A673 (cell line): ENCODE measurements around the gene BNIP1. TPM values are rescaled to one million over a fixed set of nuclear protein-coding genes. Genes with fewer than 3 reads are reported as not detected.
"Not testable (repeated sequence)": the region's sequence is repeated elsewhere in the genome, so short reads cannot be mapped to it uniquely, and the experiment has no call there.

Experiments
- BruUV-seq: library from RNA; stranded (reverse); fragments of 400-500 nt; replicated peaks from 2 replicates; lab custom pipeline; 2021; lab: Mats Ljungman, UMichigan
- CTCF ChIA-PET: fragments of 300-600 bp; sonication (Branson Sonifier 250); formaldehyde crosslinking; loops from one replicate; lab custom pipeline; 2022; ENCODE audit warnings: antibody characterized with exemption; lab: Charles Lee
- POLR2A ChIA-PET: fragments of 300-600 bp; sonication (Branson Sonifier 250); formaldehyde crosslinking; loops from one replicate; lab custom pipeline; 2022; ENCODE audit warnings: antibody characterized with exemption; ENCODE audit not compliant: low non-redundant PET; lab: Charles Lee
- DNase-seq: peaks from one replicate; pipeline ENCODE4 v3.0.0-alpha.2; 2015; ENCODE audit warnings: low spot score
- H3K27ac ChIP-seq: fragments of 200-600 bp; sonication (generic); 2 replicates; pipeline ENCODE4 v1.5.1; 2016; ENCODE audit warnings: mixed run types, low read depth, mild to moderate bottlenecking, mixed read lengths, antibody characterized with exemption, low read length; ENCODE audit not compliant: poor library complexity, severe bottlenecking
- H3K27me3 ChIP-seq: fragments of 200-600 bp; sonication (generic); replicated peaks from 2 replicates; pipeline ENCODE4 v1.6.1; 2017; ENCODE audit warnings: mixed run types, low read depth, mild to moderate bottlenecking, mixed read lengths, antibody characterized with exemption, low read length; ENCODE audit not compliant: insufficient read depth, poor library complexity
- H3K36me3 ChIP-seq: fragments of 200-600 bp; sonication (generic); 2 replicates; pipeline ENCODE4 v1.6.1; 2016; ENCODE audit warnings: mixed run types, mild to moderate bottlenecking, mixed read lengths, antibody characterized with exemption, low read length; ENCODE audit not compliant: insufficient read depth, poor library complexity, severe bottlenecking
- H3K4me1 ChIP-seq: fragments of 200-600 bp; sonication (generic); 2 replicates; pipeline ENCODE4 v1.6.1; 2017; ENCODE audit warnings: mixed run types, mild to moderate bottlenecking, mixed read lengths, antibody characterized with exemption, low read length; ENCODE audit not compliant: insufficient read depth, poor library complexity, severe bottlenecking
- H3K4me3 ChIP-seq: fragments of 200-600 bp; sonication (generic); 2 replicates; pipeline ENCODE4 v1.5.1; 2016; ENCODE audit warnings: low read depth, mixed run types, mild to moderate bottlenecking, mixed read lengths, low read length; ENCODE audit not compliant: poor library complexity, severe bottlenecking
- H3K9me3 ChIP-seq: fragments of 200-600 bp; sonication (generic); 2 replicates; pipeline ENCODE4 v1.6.1; 2016; ENCODE audit warnings: mixed run types, low read depth, mild to moderate bottlenecking, mixed read lengths, antibody characterized with exemption, low read length; ENCODE audit not compliant: poor library complexity, severe bottlenecking
- CTCF ChIP-seq: fragments of 300-800, 200-600 bp; sonication (generic); conservative IDR thresholded peaks from 2 replicates; pipeline ENCODE4 v1.5.1; 2017; ENCODE audit warnings: low read depth, mild to moderate bottlenecking, antibody characterized with exemption, low read length, moderate library complexity, mixed read lengths
- EZH2 ChIP-seq: fragments of 200-600 bp; sonication (generic); IDR thresholded peaks from 2 replicates; pipeline ENCODE4 v1.6.1; 2017; ENCODE audit warnings: borderline replicate concordance, low read depth, mild to moderate bottlenecking, mixed read lengths, antibody characterized with exemption, low read length; ENCODE audit not compliant: poor library complexity, severe bottlenecking
- intact Hi-C: fragments of 100-400 bp; cut with micrococcal nuclease; formaldehyde crosslinking; loops from one replicate; pipeline ENCODE4 v1.10.0; 2022; ENCODE audit not compliant: unreplicated experiment
- total RNA-seq: library from RNA; stranded (reverse); gene quantifications from 2 replicates; pipeline ENCODE4 v1.2.3, GENCODE V29; 2021

The BNIP1 gene
- total RNA-seq, 1 experiment from 2014 or later, result 14.7 TPM

DNA sequence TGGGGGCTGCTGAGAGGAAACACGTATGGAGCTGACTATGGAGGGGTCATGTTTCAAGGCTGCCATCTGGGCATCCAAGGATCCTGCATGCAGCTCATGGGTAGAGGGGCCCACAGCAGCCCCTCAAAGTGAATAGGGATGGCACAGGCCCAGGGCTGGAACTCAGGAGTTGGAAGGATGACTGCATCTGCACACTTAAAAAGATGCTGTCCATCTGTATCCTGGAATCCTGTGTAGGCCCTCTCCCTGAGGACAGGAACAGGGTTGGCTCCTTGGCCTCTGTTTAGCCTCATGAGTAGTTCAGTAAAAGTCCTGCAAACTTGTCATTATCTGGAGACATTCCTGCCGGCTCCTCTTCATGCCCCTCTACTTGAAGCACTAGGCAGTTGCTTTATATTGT, 4.0 kb downstream of the BNIP1 start:
- DNase-seq, result no peak
- BruUV-seq, result no TSS peak
- intact Hi-C loops, result loop anchor here (10.0 kb wide), 1 partner anchor 164 kb away; the partner anchor contains the start of gene ATP6V0E1
- no peaks in the 10 kb centered on the region for H3K9me3 ChIP-seq
- H3K27ac ChIP-seq, result no peak overlapping the region
- ChIA-PET POLR2A (no interaction called here), CTCF (no interaction called here)
- H3K4me1 ChIP-seq, result no peaks in the 10 kb centered on the region
- no peak overlapping the region for H3K4me3 ChIP-seq
- peaks cover 6% of the 10 kb centered on the region for H3K36me3 ChIP-seq
- no peaks in the 10 kb centered on the region for H3K27me3 ChIP-seq
- no peak for TF ChIP-seq CTCF
- TF ChIP-seq EZH2, result no peak

GRCh38 chr5:173152547-173152946, 8.2 kb downstream of the BNIP1 start:
- intact Hi-C loops, result no loop called here
- ChIA-PET CTCF (no interaction called here), POLR2A (no interaction called here)
- peaks cover 7% of the 10 kb centered on the region for H3K36me3 ChIP-seq
- no peak overlapping the region for H3K4me3 ChIP-seq
- no peak overlapping the region for H3K27ac ChIP-seq
- H3K9me3 ChIP-seq, result no peaks in the 10 kb centered on the region
- no peak for TF ChIP-seq EZH2
- no peak for TF ChIP-seq CTCF
- no peaks in the 10 kb centered on the region for H3K4me1 ChIP-seq
- no TSS peak for BruUV-seq
- H3K27me3 ChIP-seq, result no peaks in the 10 kb centered on the region
- no peak for DNase-seq

- no peak for TF ChIP-seq CTCF
- TF ChIP-seq EZH2, result no peak
- ChIA-PET POLR2A (no interaction called here), CTCF (no interaction called here)
- Histone ChIP-seq H3K27ac (no peak overlapping the region), H3K4me1 (no peaks in the 10 kb centered on the region), H3K9me3 (no peaks in the 10 kb centered on the region), H3K27me3 (no peaks in the 10 kb centered on the region), H3K4me3 (no peak overlapping the region), H3K36me3 (peaks cover 3% of the 10 kb centered on the region)
- intact Hi-C loops, result no loop called here
- DNase-seq, result no peak
- no TSS peak for BruUV-seq
These were observed 9.5 kb downstream of the BNIP1 start for GRCh38 chr5:173153842-173154241.

DNA sequence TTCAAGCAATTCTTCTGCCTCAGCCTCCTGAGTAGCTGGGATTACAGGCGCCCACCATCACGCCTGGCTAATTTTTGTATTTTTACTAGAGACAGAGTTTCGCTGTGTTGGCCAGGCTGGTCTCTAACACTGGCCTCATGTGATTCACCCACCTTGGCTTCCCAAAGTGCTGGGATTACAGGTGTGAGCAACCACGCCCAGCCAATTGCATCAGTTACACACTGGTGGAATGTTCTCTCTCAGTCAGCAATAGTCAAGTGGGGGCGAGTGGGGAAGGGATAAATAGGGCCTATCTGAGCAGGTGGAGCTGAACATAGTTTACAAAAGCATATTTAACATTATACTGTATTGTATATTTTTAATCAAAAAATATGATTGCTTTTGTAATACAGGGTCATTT, 10.3 kb downstream of the BNIP1 start:
- H3K27ac ChIP-seq, H3K4me1 ChIP-seq, H3K27me3 ChIP-seq, CTCF ChIA-PET, H3K4me3 ChIP-seq, POLR2A ChIA-PET, H3K9me3 ChIP-seq, intact Hi-C loops, BruUV-seq, DNase-seq, H3K36me3 ChIP-seq: not testable (repeated sequence)
